Testis (tissue), 3 donors: ENCODE results near the gene C2CD4C. TPM values are rescaled to one million over a fixed set of nuclear protein-coding genes. Genes with fewer than 3 reads are reported as not detected.

ENCODE experiments used
- DNase-seq: peaks from one replicate; pipeline ENCODE4 v3.0.0-alpha.2; 2019
- H3K27ac ChIP-seq, 2 donors: fragments of 200-600 bp; sonication (generic); one replicate each; pipeline ENCODE4 v1.5.1; 2019
- H3K27me3 ChIP-seq: fragments of 200-600 bp; sonication (generic); one replicate; pipeline ENCODE4 v1.5.1; 2019
- H3K36me3 ChIP-seq: fragments of 200-600 bp; sonication (generic); one replicate; pipeline ENCODE4 v1.5.1; 2017; ENCODE audit warnings: low read depth; ENCODE audit errors: missing control alignments
- H3K4me1 ChIP-seq: fragments of 200-600 bp; sonication (generic); one replicate; pipeline ENCODE4 v1.5.1; 2019
- H3K4me3 ChIP-seq, 2 donors: fragments of 200-600 bp; sonication (generic); one replicate each; pipeline ENCODE4 v1.5.1; 2017 to 2019
- H3K9me3 ChIP-seq: fragments of 200-600 bp; sonication (generic); one replicate; pipeline ENCODE4 v1.5.1; 2017
- CTCF ChIP-seq, 3 experiments: fragments of 450-650 bp in 2 of 3; fragments of 200-600 bp in 1 of 3; sonication (generic) in 1 of 3; IDR thresholded peaks; one replicate each; pipeline ENCODE4 v1.5.1; 2016 to 2019; ENCODE audit warnings: antibody characterized with exemption in 3 of 3, mild to moderate bottlenecking in 2 of 3, moderate library complexity in 1 of 3
- POLR2A ChIP-seq: fragments of 450-650 bp; IDR thresholded peaks from one replicate; pipeline ENCODE4 v1.6.1; 2017; ENCODE audit warnings: antibody characterized with exemption, mild to moderate bottlenecking, moderate library complexity
- WGBS, 2 donors: methylation state at CpG; one replicate each; pipeline ENCODE4 v1.1.5; 2018; 5-methylcytosine and 5-hydroxymethylcytosine counted together
- intact Hi-C: fragments of 100-400 bp; cut with DNase I; formaldehyde crosslinking; loops from one replicate; pipeline ENCODE4 v1.15.1; 2023; ENCODE audit warnings: low total_unique reads
- polyA plus RNA-seq: library from polyadenylated mRNA; stranded (reverse); fragments of 350-450 nt; fragmentation: Illumina TruSeq; extraction: RNeasy Lipid Tissue Mini Kit (QIAGEN cat#74804); gene quantifications from one replicate; pipeline ENCODE4 v1.2.3, GENCODE V29; 2014; ENCODE audit warnings: low read depth, low replicate concordance; ENCODE audit not compliant: insufficient read depth
- total RNA-seq, 2 donors: library from RNA; depleted of rRNA; stranded (reverse); fragments of >200 nt; gene quantifications; one replicate each; pipeline ENCODE4 v1.2.3, GENCODE V29; 2016

The C2CD4C gene
- total and polyA plus RNA-seq, 3 donors from 2014 or later, result 0.88 to 5.4 (median 5.3) TPM

GRCh38 chr19:442085-442484, 33.1 kb upstream of the C2CD4C start:
- intact Hi-C loops, result no loop called here
- no peak overlapping the region for H3K4me3 ChIP-seq
- H3K9me3 ChIP-seq, result no peaks in the 10 kb centered on the region
- WGBS, 2 donors, result 90 to 96% methylated on average over 2 of the region's 2 CpGs
- H3K27ac ChIP-seq, result no peak overlapping the region
- H3K36me3 ChIP-seq, result no peaks in the 10 kb centered on the region
- DNase-seq, result no peak
- no peaks in the 10 kb centered on the region for H3K27me3 ChIP-seq
- H3K4me1 ChIP-seq, result no peaks in the 10 kb centered on the region
- TF ChIP-seq POLR2A, result no peak
- TF ChIP-seq CTCF (IDR thresholded peaks at IDR 0.05), result no peak

GRCh38 chr19:441213-441836, 32.4 kb upstream of the C2CD4C start:
- Histone ChIP-seq H3K27me3 (no peaks in the 10 kb centered on the region), H3K27ac (no peak overlapping the region), H3K4me3 (no peak overlapping the region), H3K4me1 (no peaks in the 10 kb centered on the region), H3K36me3 (no peaks in the 10 kb centered on the region), H3K9me3 (no peaks in the 10 kb centered on the region)
- WGBS, 2 donors, result 40 to 58% methylated on average over 23 of the region's 23 CpGs
- no peak for TF ChIP-seq POLR2A
- TF ChIP-seq CTCF (IDR thresholded peaks at IDR 0.05), result no peak
- intact Hi-C loops, result no loop called here
- no peak for DNase-seq

DNA sequence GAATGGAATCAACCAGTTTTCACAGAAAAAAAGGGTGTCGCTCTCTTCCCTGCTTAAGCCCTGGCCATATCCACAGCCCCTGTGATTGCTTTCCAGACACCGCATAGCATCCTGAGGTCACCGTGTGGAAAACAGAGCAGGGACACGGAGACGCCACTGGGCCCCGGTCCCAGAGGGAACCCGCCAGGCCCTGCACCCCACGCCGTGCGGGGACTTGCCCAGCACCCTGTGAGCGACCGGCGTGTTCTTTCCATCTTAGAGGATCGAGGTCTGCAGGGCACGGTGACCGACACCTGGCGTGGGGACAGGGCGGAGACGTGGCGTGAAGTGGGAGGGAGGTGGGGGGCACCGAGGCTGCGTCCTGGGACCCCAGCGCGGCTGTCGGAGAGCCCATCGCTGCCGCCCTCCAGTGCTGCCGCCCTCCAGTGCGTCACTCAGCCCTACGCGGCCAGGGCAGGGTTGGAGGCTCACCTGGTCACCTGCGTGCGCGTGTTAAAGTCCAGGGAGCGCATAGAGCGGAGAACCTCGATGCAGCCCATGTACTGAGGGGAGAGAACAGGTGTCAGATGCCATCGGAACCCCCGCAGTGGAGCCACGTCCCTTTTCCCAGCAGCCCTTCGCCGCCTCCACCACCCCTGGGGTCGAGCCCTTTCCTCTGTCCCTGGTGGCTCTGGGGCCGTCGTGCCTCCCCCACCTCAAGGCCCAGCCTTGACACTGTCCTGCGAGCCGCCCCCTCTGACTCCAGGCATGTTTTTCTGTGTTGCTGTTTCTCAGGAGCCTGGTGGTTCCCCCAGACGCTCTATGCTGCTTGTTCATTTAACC, 31.7 kb upstream of the C2CD4C start:
- no peaks in the 10 kb centered on the region for H3K4me1 ChIP-seq
- TF ChIP-seq CTCF (IDR thresholded peaks at IDR 0.05), result no peak
- no peak for TF ChIP-seq POLR2A
- intact Hi-C loops, result no loop called here

GRCh38 chr19:439167-439900, 30.4 kb upstream of the C2CD4C start:
- no peaks in the 10 kb centered on the region for H3K4me1 ChIP-seq
- 81 to 83% methylated on average over 23 to 26 of the region's 27 CpGs for WGBS, 2 donors
- no peak for DNase-seq
- intact Hi-C loops, result no loop called here
- no peaks in the 10 kb centered on the region for H3K36me3 ChIP-seq
- H3K27ac ChIP-seq, result no peak overlapping the region
- no peaks in the 10 kb centered on the region for H3K9me3 ChIP-seq
- no peaks in the 10 kb centered on the region for H3K27me3 ChIP-seq
- no peak overlapping the region for H3K4me3 ChIP-seq
- no peak for TF ChIP-seq CTCF (IDR thresholded peaks at IDR 0.05)
- no peak for TF ChIP-seq POLR2A

More for the DNA sequence above, 31.7 kb upstream of the C2CD4C start:
- Histone ChIP-seq H3K9me3 (no peaks in the 10 kb centered on the region), H3K27me3 (no peaks in the 10 kb centered on the region), H3K36me3 (no peaks in the 10 kb centered on the region), H3K27ac (no peak overlapping the region), H3K4me3 (no peak overlapping the region)
- no peak for DNase-seq
- WGBS, 2 donors, result 83 to 86% methylated on average over 33 to 47 of the region's 48 CpGs
